Measurements from ENCODE around the gene ACY1.

The ACY1 gene

GRCh38 chr3:51946796-51947195 is 36.5 kb upstream of the ACY1 start:
- no peak for DNase-seq

- no peak for DNase-seq
Observed at GRCh38 chr3:51947215-51947900, 36.0 kb upstream of the ACY1 start.

DNA sequence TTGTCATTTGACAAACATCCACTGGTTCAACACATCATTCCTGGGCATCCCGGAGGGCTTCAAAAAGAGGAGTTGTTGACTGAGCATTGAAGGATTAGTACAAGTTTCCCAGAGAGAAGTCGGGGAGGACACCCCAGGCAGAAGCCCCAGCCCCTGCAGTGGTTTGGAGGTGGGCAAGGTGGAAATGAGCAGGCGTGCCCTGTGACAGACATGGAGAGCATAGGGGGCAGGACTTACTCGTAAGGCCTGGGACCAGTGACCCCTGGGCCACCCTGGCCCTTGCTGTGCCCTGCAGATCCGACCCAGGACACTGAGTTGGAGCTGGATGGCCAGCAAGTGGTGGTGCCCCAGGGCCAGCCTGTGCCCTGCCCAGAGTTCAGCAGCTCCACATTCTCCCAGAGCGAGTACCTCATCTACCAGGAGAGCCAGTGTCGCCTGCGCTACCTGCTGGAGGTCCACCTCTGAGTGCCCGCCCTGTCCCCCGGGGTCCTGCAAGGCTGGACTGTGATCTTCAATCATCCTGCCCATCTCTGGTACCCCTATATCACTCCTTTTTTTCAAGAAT is 35.2 kb upstream of the ACY1 start:
- no peak for DNase-seq

GRCh38 chr3:51949121-51949520 is 34.2 kb upstream of the ACY1 start:
- no peak for DNase-seq

DNA sequence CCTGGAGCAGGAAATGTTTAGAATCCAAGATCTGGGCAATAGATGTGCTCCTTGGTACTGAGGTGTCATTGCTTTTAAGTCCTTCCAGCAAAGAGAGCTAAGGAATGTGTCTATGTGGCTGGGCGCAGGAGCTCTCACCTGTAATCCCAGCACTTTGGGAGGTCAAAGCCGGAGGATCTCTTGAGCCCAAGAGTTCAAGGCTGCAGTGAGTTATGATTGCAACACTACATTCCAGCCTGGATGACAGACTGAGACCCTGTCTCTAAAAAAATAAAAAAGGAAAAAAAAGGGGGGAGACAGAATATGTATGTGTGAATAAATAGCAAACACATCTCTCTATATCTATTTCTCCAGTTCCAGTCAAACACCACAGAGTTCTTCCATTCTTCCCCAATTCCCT is 32.4 kb upstream of the ACY1 start:
- DNase-seq: no peak

GRCh38 chr3:51953445-51953844 is 29.9 kb upstream of the ACY1 start:
- DNase-seq: peak; percentile 76

- no peak for DNase-seq
Observed at GRCh38 chr3:51954105-51954504, 29.2 kb upstream of the ACY1 start.

GRCh38 chr3:51954713-51955112 is 28.6 kb upstream of the ACY1 start:
- no peak for DNase-seq

GRCh38 chr3:51955175-51955892 is 28.0 kb upstream of the ACY1 start, which contains the start of gene GPR62:
Gene GPR62 (plus strand): TSS chr3:51955381. CDS start chr3:51955653, 272 bp downstream.
- no peak for DNase-seq

GRCh38 chr3:51955893-51956770 is 27.2 kb upstream of the ACY1 start:
- DNase-seq: no peak

- no peak for DNase-seq
Observed at GRCh38 chr3:51957520-51958205, 25.7 kb upstream of the ACY1 start.

DNA sequence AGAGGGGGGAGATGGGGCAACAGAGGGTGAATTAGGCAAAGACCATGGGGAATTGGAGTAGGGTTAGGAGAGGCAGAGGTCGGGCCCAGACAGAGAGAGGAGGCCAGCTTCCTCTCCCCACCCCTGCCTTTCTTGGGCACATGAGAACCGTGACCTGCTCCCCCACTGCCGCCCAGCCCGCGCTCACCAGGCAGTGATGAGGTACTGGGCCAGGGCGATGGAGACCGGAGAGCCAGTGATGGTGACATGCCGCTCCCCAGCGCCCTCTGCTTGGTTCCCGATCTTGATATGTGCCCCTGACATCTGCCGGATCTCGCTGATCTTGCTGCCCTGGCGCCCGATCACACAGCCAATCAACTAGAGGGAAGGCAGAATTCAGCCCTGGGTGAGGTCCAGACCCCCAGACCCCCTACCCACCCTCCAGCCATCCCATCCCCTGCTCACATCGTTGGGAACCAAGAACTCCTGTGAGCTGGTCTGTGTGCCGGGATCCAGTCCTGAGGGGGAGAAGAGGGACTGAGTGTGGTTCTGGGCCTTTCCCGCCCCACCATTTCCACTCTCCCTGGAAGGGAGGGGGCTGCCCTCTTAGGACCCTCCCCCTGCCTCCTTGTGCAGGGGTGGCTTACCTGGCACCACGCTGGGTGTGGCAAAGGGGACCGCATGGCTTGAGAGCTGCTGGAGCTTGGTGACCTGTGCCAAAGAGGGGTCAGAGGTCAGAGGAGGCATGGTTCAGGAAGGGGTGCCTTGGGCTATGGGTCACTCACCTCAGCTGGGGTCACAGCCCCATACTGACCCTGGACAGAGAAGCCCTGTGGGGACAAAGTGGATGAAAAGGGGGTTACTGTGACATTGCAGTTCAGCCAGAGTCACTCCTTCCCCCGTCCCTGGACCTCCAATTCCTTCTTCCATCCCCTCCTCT is 24.5 kb upstream of the ACY1 start:
- DNase-seq: no peak

GRCh38 chr3:51959651-51960050 is 23.7 kb upstream of the ACY1 start:
- DNase-seq: no peak

DNA sequence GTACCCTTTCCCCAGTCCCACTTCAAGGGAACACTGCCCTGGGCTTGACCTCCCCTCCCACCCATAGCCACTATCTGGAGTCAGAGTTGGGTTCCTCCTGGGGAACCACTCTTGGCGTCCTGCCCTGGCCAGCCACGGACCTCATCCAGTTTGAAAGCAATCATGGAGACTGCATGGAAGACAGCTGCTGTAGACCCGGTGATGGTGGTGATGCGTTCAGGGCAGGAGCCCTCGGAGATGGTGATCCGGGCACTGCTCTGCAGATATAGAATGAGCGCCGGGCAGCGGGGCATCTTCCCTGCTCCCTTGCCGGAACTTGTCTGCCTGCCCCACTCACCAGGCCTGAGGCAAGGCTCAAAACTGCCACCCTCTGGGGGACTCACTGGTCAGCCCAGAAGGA is 22.9 kb upstream of the ACY1 start:
- no peak for DNase-seq

- DNase-seq: no peak
Observed at GRCh38 chr3:51961011-51961410, 22.3 kb upstream of the ACY1 start.

GRCh38 chr3:51961602-51962569 is 21.4 kb upstream of the ACY1 start:
- no peak for DNase-seq

GRCh38 chr3:51962854-51963530 is 20.3 kb upstream of the ACY1 start:
- DNase-seq: no peak

DNA sequence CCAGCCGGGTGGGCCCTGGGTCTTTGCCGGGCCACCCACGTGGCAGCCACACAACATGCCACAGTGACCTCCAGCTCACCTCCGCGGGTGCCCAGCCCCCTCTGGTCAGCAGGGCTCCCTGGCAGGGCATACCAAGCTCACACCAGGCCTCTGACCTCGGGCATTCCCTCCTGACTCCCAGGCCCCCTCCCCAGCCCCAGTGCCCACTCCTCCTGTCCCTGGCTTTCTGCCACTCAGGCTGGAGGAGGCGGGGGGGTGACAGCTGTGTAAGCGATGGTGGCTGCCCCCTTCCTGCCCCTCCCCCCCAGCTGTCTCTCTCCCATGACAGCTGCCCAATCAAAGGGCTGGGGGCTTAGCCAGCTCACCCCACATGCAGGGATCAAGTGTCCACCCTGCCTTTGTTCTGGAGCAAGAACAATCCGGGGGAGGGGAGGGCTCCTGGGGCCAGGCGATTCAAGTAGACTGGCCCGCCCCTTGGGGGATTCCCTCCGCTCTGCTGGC is 19.3 kb upstream of the ACY1 start:
- no peak for DNase-seq

DNA sequence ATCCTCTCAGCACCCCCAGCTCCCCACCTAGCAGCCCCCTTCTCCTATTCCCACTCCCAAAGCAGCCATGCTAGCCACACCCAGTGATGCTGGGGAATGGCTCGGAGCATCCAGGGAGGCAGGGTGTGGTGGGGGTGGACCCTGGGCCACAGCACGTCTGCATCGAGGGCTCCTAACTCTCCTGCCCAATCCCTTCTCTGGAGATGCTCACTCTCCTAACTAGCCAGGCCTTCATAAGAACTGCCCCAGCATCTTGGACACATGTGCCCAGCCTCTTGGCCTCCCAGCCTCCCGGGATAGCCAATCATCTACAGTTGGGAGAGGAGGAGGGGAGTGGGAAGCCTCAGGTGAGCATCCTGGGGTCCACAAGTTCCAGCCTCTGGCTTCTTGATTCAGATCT is 18.8 kb upstream of the ACY1 start:
- DNase-seq: no peak
